Activated T-cell treated with anti-CD3 and anti-CD28 coated beads, Interleukin-2, amount 50 U/mL, for 72 hours (primary cell): Measurements from ENCODE around the gene ZSCAN23. TPM values are rescaled to one million over a fixed set of nuclear protein-coding genes. Genes with fewer than 3 reads are reported as not detected.
A peak's percentile ranks its signal among the peaks of the same experiment; 100 is the strongest.

ENCODE experiments used
- ATAC-seq, 2 donors: fragments of 150-1000 bp; cut with Tn5 transposase; replicated peaks in 1 of 2; 2 replicates each; pipeline ENCODE4 v1.10.0; 2021; ENCODE audit warnings: moderate library complexity in 2 of 2, mild to moderate bottlenecking in 1 of 2
- DNase-seq, 2 donors: peaks; one replicate each; pipeline ENCODE4 v3.0.0; 2021 to 2022; ENCODE audit warnings: mixed read lengths in 1 of 2
- H3K27ac Mint-ChIP-seq: one replicate; pipeline ENCODE4 v1.8.0; 2022; ENCODE audit warnings: mild to moderate bottlenecking, moderate library complexity, mixed read lengths
- H3K27me3 Mint-ChIP-seq: one replicate; pipeline ENCODE4 v1.8.0; 2022; ENCODE audit warnings: low read depth, mixed read lengths
- H3K36me3 Mint-ChIP-seq, 2 donors: one replicate each; pipeline ENCODE4 v1.8.0; 2022; ENCODE audit warnings: mixed read lengths in 2 of 2, mild to moderate bottlenecking in 1 of 2; ENCODE audit not compliant: insufficient read depth in 2 of 2
- H3K4me1 Mint-ChIP-seq: one replicate; pipeline ENCODE4 v1.8.0; 2022; ENCODE audit warnings: low read depth, mixed read lengths
- H3K4me3 Mint-ChIP-seq, 2 donors: one replicate each; pipeline ENCODE4 v1.8.0; 2022; ENCODE audit warnings: mild to moderate bottlenecking in 2 of 2, mixed read lengths in 2 of 2, moderate library complexity in 2 of 2
- H3K9me3 Mint-ChIP-seq, 2 donors: one replicate each; pipeline ENCODE4 v1.8.0; 2022; ENCODE audit warnings: mixed read lengths in 2 of 2
- total RNA-seq, 2 donors: library from RNA; stranded (reverse); gene quantifications; one replicate each; pipeline ENCODE4 v1.2.3, GENCODE V29; 2022

Gene ZSCAN23
- 1 to 10 TPM; 2.5 to 4.3 TPM for total RNA-seq

- Mint-ChIP-seq H3K36me3 (peaks cover 5 to 7% of the 10 kb centered on the region in 2 donors), H3K4me3 (peak within 1 kb of the TSS; percentile 100), H3K27me3 (peaks cover 20% of the 10 kb centered on the region), H3K27ac (peak within 1 kb of the TSS; percentile 92), H3K9me3 (peaks cover 1 to 5% of the 10 kb centered on the region in 2 donors), H3K4me1 (peaks cover 37% of the 10 kb centered on the region)
- peak; percentile 95 to 96 for ATAC-seq
- peak; percentile 87 to 88 for DNase-seq
Measured at GRCh38 chr6:28443112-28443773, at the start of gene ZSCAN23. Gene ZSCAN23, minus strand, starts transcription at chr6:28443491. Its CDS starts 7,225 bp downstream, at chr6:28436266.

GRCh38 chr6:28491984-28492317, 48.7 kb upstream of the ZSCAN23 start:
- peak overlapping the region in 1 of 2 donors; percentile 18 for H3K4me3 Mint-ChIP-seq
- H3K4me1 Mint-ChIP-seq: peaks cover 30% of the 10 kb centered on the region
- peaks cover 55% of the 10 kb centered on the region for H3K27me3 Mint-ChIP-seq
- DNase-seq (no peak), ATAC-seq (no peak)
- H3K27ac Mint-ChIP-seq: no peak overlapping the region
- H3K9me3 Mint-ChIP-seq: no peaks in the 10 kb centered on the region
- H3K36me3 Mint-ChIP-seq: no peaks in the 10 kb centered on the region

GRCh38 chr6:28490205-28490890, 47.1 kb upstream of the ZSCAN23 start:
- Mint-ChIP-seq H3K9me3 (no peaks in the 10 kb centered on the region), H3K36me3 (no peaks in the 10 kb centered on the region), H3K4me3 (peak overlapping the region; percentile 90 to 91), H3K27me3 (peaks cover 53% of the 10 kb centered on the region), H3K4me1 (peaks cover 30% of the 10 kb centered on the region), H3K27ac (peak overlapping the region; percentile 64)
- DNase-seq (peak in 1 of 2 donors; percentile 23), ATAC-seq (peak; percentile 40 to 41)

- Mint-ChIP-seq H3K27ac (peak overlapping the region; percentile 99), H3K27me3 (peaks cover 57% of the 10 kb centered on the region)
Measured at GRCh38 chr6:28489366-28490204, 46.3 kb upstream of the ZSCAN23 start.

GRCh38 chr6:28488916-28489365, 45.6 kb upstream of the ZSCAN23 start:
- peak; percentile 33 to 36 for DNase-seq
- peaks cover 53% of the 10 kb centered on the region for H3K27me3 Mint-ChIP-seq
- peak; percentile 21 to 26 for ATAC-seq
- peak overlapping the region; percentile 90 to 91 for H3K4me3 Mint-ChIP-seq
- H3K9me3 Mint-ChIP-seq: no peaks in the 10 kb centered on the region
- H3K4me1 Mint-ChIP-seq: peaks cover 30% of the 10 kb centered on the region
- H3K36me3 Mint-ChIP-seq: no peaks in the 10 kb centered on the region
- H3K27ac Mint-ChIP-seq: peak overlapping the region; percentile 99

More at GRCh38 chr6:28489366-28490204, 46.3 kb upstream of the ZSCAN23 start:
- Mint-ChIP-seq H3K4me1 (peaks cover 30% of the 10 kb centered on the region), H3K4me3 (peak overlapping the region; percentile 90 to 91), H3K36me3 (no peaks in the 10 kb centered on the region), H3K9me3 (no peaks in the 10 kb centered on the region)
- ATAC-seq: peak; percentile 85 to 88
- DNase-seq: peak; percentile 62 to 69

- Mint-ChIP-seq H3K36me3 (no peaks in the 10 kb centered on the region), H3K4me1 (peaks cover 30% of the 10 kb centered on the region), H3K27me3 (peaks cover 61% of the 10 kb centered on the region), H3K4me3 (no peak overlapping the region), H3K27ac (no peak overlapping the region), H3K9me3 (no peaks in the 10 kb centered on the region)
- DNase-seq (no peak), ATAC-seq (no peak)
Measured at GRCh38 chr6:28486988-28487742, 43.9 kb upstream of the ZSCAN23 start.

GRCh38 chr6:28486533-28486932, 43.2 kb upstream of the ZSCAN23 start:
- no peak for ATAC-seq
- peaks cover 24% of the 10 kb centered on the region for H3K4me1 Mint-ChIP-seq
- DNase-seq: no peak
- H3K9me3 Mint-ChIP-seq: no peaks in the 10 kb centered on the region
- H3K27me3 Mint-ChIP-seq: peaks cover 60% of the 10 kb centered on the region
- no peak overlapping the region for H3K27ac Mint-ChIP-seq
- no peaks in the 10 kb centered on the region for H3K36me3 Mint-ChIP-seq
- H3K4me3 Mint-ChIP-seq: no peak overlapping the region

GRCh38 chr6:28485482-28485881, 42.2 kb upstream of the ZSCAN23 start:
- peaks cover 18% of the 10 kb centered on the region for H3K4me1 Mint-ChIP-seq
- peaks cover 62% of the 10 kb centered on the region for H3K27me3 Mint-ChIP-seq
- no peaks in the 10 kb centered on the region for H3K36me3 Mint-ChIP-seq
- no peaks in the 10 kb centered on the region for H3K9me3 Mint-ChIP-seq
- H3K27ac Mint-ChIP-seq: no peak overlapping the region
- no peak overlapping the region for H3K4me3 Mint-ChIP-seq
- DNase-seq (no peak), ATAC-seq (no peak)

- Mint-ChIP-seq H3K4me3 (peak overlapping the region in 1 of 2 donors; percentile 2), H3K27me3 (peaks cover 86% of the 10 kb centered on the region), H3K9me3 (no peaks in the 10 kb centered on the region), H3K27ac (no peak overlapping the region), H3K4me1 (peaks cover 16% of the 10 kb centered on the region), H3K36me3 (no peaks in the 10 kb centered on the region)
- ATAC-seq (no peak), DNase-seq (no peak)
Measured at GRCh38 chr6:28480253-28480932, 37.1 kb upstream of the ZSCAN23 start.

GRCh38 chr6:28478518-28478917, 35.2 kb upstream of the ZSCAN23 start:
- H3K27me3 Mint-ChIP-seq: peaks cover 88% of the 10 kb centered on the region
- no peak overlapping the region for H3K27ac Mint-ChIP-seq
- DNase-seq (no peak), ATAC-seq (no peak)
- peak overlapping the region; percentile 60 to 73 for H3K4me3 Mint-ChIP-seq
- no peaks in the 10 kb centered on the region for H3K9me3 Mint-ChIP-seq
- no peaks in the 10 kb centered on the region for H3K36me3 Mint-ChIP-seq
- peaks cover 21% of the 10 kb centered on the region for H3K4me1 Mint-ChIP-seq

GRCh38 chr6:28474441-28475219, 31.3 kb upstream of the ZSCAN23 start:
- ATAC-seq (peak; percentile 87 to 94), DNase-seq (peak; percentile 28 to 33)
- H3K27ac Mint-ChIP-seq: peak overlapping the region; percentile 92
- no peaks in the 10 kb centered on the region for H3K9me3 Mint-ChIP-seq
- H3K36me3 Mint-ChIP-seq: no peaks in the 10 kb centered on the region
- H3K4me3 Mint-ChIP-seq: peak overlapping the region; percentile 71 to 82
- H3K27me3 Mint-ChIP-seq: peaks cover 68% of the 10 kb centered on the region
- H3K4me1 Mint-ChIP-seq: peaks cover 21% of the 10 kb centered on the region
